IPS DF 19.7 (cell line): ENCODE measurements around the gene HIRIP3.

ENCODE experiments used
- DNase-seq: peaks from one replicate; pipeline ENCODE4 v3.0.0-alpha.2; 2013; ENCODE audit warnings: low read depth, low spot score

HIRIP3 gene

GRCh38 chr16:29983420-29984136, 11.8 kb downstream of the HIRIP3 start:
- DNase-seq, result no peak

DNA sequence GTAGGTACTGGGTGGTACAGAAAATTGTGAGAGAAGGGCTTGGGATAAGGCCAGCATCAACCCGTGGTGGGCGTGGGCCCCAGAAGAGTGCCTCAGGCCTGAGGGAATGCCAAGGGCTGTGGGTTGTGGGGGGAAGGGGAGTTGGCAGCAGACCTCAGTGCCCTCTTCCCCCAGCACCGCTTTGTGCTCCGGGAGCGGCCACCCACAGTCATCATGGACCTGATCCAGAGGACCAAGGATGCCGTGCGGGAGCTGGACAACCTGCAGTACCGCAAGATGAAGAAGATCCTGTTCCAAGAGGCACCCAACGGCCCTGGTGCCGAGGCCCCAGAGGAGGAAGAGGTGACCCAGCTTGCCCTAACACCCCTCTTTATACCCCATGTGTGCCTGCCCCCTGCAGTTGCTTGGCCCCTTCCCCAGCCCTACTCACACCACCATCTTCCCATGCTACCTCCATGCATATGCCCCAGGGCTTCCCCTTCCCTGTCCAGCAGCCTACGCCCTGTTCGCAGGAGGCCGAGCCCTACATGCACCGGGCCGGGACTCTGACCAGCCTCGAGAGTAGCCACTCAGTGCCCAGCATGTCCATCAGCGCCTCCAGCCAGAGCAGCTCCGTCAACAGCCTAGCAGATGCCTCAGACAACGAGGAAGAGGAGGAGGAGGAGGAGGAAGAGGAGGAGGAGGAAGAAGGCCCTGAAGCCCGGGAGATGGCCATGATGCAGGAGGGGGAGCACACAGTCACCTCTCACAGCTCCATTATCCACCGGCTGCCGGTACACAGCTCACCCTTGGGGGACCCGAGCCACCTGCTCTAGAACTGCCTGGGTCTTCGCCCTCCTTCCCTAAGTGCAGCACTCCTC, 12.6 kb downstream of the HIRIP3 start:
- no peak for DNase-seq

DNA sequence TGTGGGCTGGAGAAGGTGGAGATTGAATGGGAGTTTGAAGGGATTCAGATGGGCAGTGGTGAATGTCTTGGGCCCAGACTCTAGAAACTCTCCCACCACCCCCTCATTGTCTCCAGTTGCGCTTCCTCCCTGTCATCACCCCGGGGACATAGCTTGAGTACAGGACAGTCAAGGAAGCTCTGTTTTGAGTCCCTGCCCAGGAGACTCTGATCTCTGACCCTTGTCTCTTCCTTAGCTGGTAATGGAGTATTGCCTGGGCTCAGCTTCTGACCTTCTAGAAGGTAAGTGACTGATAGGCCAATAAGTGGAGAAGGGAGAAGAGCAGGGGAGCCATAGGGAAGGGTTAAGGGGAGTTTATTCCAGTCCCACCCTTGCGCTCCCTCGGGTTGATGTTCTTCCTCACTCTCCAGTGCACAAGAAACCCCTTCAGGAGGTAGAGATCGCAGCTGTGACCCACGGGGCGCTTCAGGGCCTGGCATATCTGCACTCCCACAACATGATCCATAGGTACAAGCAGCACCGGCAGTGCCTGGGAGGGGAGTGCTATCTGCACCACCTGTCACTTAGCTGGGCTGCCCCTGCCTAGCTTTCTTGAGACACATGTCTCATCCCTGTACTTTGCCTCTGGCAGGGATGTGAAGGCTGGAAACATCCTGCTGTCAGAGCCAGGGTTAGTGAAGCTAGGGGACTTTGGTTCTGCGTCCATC, 16.7 kb downstream of the HIRIP3 start:
- DNase-seq, result no peak

GRCh38 chr16:29978081-29978480, 17.3 kb downstream of the HIRIP3 start:
- DNase-seq, result no peak

DNA sequence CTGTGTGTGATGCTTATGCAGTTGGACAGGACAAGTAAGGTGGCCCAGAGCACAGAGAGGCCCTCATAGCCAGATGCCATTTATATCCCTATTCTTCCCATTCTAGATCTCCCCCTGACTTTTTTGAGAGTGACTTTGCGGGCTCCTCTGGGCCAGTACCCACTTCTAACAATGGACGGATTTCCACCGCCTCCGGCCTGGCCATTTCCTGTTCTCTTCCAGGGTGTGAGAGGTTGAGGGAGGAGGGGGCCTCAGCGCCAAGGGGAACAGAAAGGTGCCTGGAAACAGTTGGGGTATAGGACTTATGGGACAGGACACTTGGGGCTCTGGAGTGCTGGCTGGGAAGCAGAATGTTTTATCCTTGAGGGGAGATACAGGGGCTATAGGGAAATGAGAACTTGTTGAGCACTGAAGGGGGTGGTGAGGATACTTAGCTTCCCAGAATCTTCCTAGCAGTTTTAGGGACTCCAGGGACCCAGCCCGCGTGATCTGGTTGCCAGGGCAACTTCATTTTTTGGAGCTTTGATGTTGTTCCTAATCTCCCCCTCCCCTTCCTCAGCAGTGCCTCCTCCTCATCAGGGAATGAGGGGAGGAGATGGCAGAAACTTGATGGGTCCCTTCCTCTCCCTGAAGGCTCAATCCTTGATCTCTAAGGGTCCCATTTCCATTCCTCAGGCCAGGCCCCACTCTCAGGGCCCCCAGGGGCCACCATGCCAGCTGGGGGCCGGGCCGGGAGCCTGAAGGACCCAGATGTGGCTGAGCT, 18.2 kb downstream of the HIRIP3 start:
- DNase-seq, result no peak

DNA sequence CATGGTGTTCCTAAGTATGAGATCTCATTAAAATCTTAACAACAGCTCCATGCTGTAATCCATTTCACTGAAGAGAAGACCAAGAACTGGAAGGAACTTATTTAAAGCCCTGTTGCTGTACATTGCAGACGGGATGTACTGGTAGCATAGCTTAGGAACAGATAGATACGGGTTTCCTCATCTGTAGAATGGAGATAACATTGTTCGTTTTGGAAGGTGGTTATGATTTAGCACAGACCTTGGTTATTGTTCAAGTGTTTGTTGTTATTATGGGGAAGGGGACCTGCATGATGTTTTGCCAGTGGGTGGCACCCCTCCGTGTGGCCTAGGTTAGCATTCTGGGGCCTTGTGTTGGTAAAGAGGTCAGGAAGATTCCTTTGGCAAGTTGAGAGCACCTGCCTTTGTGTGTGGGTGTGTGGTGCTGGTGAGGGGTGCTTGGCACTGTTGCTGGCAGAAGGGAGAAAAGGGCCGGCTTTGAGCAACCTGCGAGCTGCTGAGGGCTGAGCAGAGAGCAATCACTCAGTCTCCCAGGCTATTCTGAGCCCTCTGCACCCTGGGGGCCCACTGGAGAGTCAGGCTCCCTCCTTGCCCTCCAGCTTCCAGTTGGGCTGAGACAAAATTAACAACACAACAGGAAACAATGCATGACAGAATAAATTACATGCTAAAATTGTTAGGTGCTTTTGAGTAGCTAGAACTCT, 19.5 kb downstream of the HIRIP3 start:
- no peak for DNase-seq

- DNase-seq, result no peak
Observed at GRCh38 chr16:29975134-29975538, 20.3 kb downstream of the HIRIP3 start.

DNA sequence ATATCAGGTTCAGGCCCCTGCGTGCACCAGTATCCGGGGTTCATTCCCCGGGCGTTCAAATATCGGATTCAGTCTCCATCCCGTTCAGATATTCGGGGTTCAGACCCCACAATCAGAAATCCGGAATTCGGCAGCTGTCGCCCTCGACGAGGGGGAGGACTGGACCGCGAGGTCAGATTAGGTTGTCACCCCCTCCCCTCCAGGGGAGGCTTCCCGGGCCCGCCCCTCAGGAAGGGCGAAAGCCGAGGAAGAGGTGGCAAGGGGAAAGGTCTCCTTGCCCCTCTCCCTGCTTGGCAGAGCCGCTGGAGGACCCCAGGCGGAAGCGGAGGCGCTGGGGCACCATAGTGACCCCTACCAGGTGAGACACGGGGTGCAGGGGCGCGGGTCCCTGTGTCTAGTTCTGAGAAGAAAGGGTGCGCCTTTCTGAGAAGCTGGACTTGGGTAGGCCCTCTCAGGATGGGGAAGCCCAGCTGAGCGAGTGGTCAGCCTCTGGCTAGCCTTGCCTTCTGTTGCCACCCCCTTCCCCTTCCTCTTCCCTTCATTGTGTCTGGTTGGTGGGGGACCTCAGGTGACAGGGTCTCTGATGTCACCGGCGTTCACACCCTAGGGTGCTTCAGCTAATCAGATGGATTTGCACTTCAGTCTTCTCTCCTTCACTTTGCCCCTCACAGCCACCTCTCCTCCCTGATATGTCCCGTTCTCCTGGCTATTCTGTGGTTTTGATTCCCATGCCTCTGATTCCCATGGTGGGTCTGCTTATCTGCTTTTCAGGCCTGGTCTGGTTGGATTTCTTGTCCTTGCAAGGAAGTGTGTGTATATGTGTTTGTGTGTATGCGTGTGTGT, 20.9 kb downstream of the HIRIP3 start:
- DNase-seq, result no peak

DNA sequence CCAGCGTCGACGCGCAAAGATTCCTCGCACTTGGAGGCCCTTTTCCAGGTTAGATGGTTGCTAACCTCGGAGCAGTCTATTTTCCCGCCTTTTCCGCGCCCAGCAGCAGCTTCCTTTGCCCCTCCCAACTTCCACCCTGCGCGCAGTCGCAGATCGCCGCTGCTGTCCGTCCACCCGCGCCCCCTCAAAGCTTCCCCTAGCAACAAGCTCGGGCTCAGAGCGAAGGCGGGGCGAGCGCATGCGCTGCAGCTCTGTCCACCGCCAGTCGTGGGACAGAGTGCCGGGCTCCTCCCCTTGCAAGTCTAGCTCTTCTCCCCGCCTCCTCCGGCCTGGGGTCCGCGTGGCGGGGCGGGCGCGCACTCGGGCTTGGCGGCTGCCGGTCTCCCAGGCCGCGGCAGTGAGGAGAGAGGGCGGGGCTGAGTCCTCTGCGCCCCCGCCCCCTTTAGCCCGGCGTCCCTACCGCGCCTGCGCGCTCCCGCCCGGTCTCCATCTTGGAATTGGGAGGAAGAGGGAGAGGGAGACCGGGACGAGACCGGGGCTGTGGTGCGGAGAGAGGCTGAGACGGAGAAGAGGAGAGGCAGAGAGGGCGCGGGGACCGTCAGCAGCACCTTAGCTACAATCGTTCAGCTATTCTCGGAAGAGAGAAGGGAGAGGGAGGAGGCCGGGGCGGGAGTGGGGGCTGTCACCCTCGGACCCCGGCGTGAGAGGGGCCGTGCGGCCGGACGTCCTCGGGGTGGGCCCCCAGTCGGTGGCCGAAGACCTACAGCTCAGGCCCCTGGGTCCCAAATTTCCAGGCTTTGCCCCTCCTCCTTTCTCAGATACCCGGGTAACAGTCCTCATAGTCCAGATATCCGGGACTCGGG, 21.8 kb downstream of the HIRIP3 start, which contains the start of gene TAOK2:
Gene TAOK2 (plus strand): TSS at position 485 of the 863 bp plus-strand sequence. CDS start 3,905 bp downstream, outside the sequence.
- peak; percentile 93 for DNase-seq

- DNase-seq, result no peak
Observed at GRCh38 chr16:29972992-29973383, 22.4 kb downstream of the HIRIP3 start.

DNA sequence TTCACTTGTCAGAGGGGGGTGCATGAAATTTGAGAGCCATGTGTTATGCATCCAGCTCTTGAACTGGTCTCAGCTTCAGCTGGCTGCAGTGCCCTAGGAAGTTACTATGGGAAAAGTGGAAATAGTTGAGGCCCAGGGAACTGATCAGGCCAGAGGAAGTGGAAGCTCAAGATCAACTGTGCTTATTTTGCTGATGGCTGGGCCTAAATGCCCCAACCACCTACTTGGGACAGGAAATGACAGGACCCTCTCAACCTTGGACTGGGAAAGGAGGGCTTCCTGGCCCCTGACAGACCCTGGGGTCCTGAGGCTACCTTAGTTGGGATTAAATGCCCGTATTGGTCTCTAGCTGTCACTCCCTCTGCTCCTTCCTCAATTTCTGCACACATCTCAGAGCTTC, 22.9 kb downstream of the HIRIP3 start:
- no peak for DNase-seq

GRCh38 chr16:29971304-29971703, 24.1 kb downstream of the HIRIP3 start:
- no peak for DNase-seq

GRCh38 chr16:29968205-29968604, 27.2 kb downstream of the HIRIP3 start:
- no peak for DNase-seq

DNA sequence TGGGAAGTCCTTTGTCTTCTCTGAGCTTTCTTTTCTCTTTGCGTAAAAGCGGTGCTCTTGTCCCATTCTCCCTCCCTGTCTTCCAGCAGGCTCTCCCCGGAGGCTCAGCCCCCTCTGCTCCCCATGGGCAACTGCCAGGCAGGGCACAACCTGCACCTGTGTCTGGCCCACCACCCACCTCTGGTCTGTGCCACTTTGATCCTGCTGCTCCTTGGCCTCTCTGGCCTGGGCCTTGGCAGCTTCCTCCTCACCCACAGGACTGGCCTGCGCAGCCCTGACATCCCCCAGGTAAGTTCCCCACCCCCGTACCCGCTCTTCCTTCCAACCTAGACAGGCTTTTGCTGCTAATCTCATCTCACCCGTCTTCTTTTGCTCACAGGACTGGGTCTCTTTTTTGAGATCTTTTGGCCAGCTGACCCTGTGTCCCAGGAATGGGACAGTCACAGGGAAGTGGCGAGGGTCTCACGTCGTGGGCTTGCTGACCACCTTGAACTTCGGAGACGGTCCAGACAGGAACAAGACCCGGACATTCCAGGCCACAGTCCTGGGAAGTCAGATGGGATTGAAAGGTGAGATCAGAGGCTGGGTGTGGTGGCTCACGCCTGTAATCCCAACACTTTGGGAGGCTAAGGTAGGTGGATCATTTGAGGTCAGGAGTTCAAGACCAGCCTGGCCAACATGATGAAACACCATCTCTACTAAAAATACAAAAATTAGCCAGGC, 32.2 kb downstream of the HIRIP3 start:
- DNase-seq, result no peak

DNA sequence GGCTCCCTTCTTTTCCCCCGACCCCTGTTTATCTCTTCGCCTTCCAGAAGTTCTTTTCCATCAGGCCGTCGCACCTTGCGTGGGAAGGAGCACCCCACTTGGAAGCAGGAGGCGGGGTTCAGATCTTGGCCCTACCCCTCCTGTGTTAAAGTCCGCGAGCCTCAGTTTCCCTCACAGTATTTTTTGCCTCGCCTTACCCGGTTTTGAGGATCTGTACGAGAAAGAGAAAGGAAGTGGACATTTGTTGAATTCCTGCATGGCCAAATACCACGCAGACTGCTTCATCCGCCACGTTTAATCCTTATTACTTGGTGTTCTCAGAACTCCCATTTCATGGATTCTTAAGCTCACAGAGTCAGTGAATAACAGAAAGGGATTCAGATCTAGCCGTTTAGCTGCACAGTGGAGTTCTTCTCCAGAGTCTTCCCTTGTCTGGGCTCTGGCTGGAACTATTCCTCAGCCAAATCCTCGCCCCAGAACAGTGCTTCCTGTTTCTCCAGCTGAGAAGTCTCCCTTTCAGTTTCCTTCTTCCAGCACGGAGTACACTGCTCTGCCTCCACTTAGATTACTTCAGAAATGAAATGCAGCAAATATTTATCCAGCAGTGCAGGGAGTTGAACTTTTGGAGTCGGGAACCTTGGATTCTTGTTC, 32.9 kb downstream of the HIRIP3 start:
- DNase-seq, result no peak

- no peak for DNase-seq
Observed at GRCh38 chr16:29961479-29962343, 33.7 kb downstream of the HIRIP3 start, which contains the start of gene TMEM219. TMEM219 (plus strand) TSS chr16:29962079; CDS start chr16:29963144, 1,065 bp downstream.

- DNase-seq, result no peak
Observed at GRCh38 chr16:29961127-29961478, 34.3 kb downstream of the HIRIP3 start.
